ENCODE measurements around the gene NDUFS4. TPM values are rescaled to one million over a fixed set of nuclear protein-coding genes. Genes with fewer than 3 reads are reported as not detected.

NDUFS4 gene
- total and polyA plus RNA-seq, 2 of the 4 experiments (the other 2 are of a cell fraction), result 34.2 to 70.1 TPM

DNA sequence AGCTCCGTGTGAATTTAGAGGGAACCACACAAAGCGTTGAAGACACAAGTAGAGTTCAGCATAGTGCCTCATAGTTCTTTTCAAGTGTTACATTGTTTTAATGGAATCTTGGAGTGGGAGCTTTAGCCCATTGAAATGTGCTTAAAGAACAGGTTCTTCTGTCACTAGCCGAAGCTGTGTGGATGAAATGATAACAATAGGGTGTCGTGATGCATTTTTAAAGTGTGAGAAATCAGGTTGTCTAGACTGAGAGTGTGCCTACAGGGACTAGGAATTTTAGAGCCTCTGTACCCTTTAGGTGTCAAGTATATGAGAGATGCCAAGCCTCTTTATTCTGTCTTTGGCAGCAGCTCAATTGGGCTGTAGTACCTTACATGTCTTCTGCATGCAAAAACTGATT is 83.0 kb downstream of the NDUFS4 start:
- Histone ChIP-seq H2AK9ac (replicated peaks; ENCODE audit: low read depth, low read length, poor library complexity) (no peak overlapping the region), H2AK5ac (ENCODE audit: low read depth, low read length) (no peak overlapping the region), H2BK20ac (ENCODE audit: low read depth, low read length) (no peak overlapping the region), H3K4me2 (ENCODE audit: low read depth, low read length) (no peak overlapping the region), H3K9me1 (ENCODE audit: insufficient read depth, low read length) (no peaks in the 10 kb centered on the region), H2BK5ac (ENCODE audit: low read depth, low read length, poor library complexity, severe bottlenecking) (no peak overlapping the region), H3K79me1 (ENCODE audit: low read depth in 1 of 2, low read length in 2 of 2) (peaks cover 24 to 35% of the 10 kb centered on the region in 2 experiments; a peak in 3 of 4 replicates), H4K20me1 (ENCODE audit: insufficient read depth, low read length) (peaks cover 8% of the 10 kb centered on the region; the same call in 1 of the 2 replicates), H4K8ac (ENCODE audit: low read depth in 2 of 2, low read length in 2 of 2) (no peak overlapping the region), H3K56ac (ENCODE audit: extremely low read depth, insufficient read depth, low read length) (no peak overlapping the region), H3K18ac (ENCODE audit: low read depth, low read length) (no peak overlapping the region), H3K23ac (ENCODE audit: low read depth, low read length) (no peak overlapping the region), H4K91ac (ENCODE audit: insufficient read depth, low read depth, low read length) (no peak overlapping the region), H3K27ac (ENCODE audit: insufficient read depth, low read length) (no peak overlapping the region), H3K4me1 (ENCODE audit: control insufficient read depth, insufficient read depth, low read length) (peaks cover 9% of the 10 kb centered on the region), H2BK120ac (ENCODE audit: low read depth, low read length) (no peak overlapping the region), H3K27me3 (ENCODE audit: control insufficient read depth, insufficient read depth, low read length) (no peaks in the 10 kb centered on the region), H3K36me3 (ENCODE audit: control insufficient read depth, insufficient read depth, low read length) (peaks cover 4% of the 10 kb centered on the region), H3K4me3 (ENCODE audit: insufficient read depth, low read depth, low read length) (no peak overlapping the region), H3K9ac (ENCODE audit: low read depth, low read length) (no peak overlapping the region), H2BK15ac (ENCODE audit: low read depth, low read length) (no peak overlapping the region), H2AFZ (replicated peaks; ENCODE audit: low read length, poor library complexity) (no peak overlapping the region), H3K9me3 (ENCODE audit: control insufficient read depth, insufficient read depth, low read length) (no peaks in the 10 kb centered on the region), H4K5ac (ENCODE audit: low read depth, low read length) (no peak overlapping the region), H3K4ac (ENCODE audit: low read depth, low read length) (no peak overlapping the region), H3K14ac (replicated peaks; ENCODE audit: low read depth, low read length) (no peak overlapping the region)
- ChIA-PET POLR2A (ENCODE audit: unreplicated experiment) (no interaction called here), CTCF (interaction anchor here (0.9 kb wide), 1 partner anchor 126 kb away, joined by 3 read pairs; no protein-coding TSS in a partner anchor)
- dilution Hi-C loops (cut with HindIII; ENCODE audit: low sequenced_read_pairs, unreplicated experiment) (no loop called here), in situ Hi-C loops (cut with MboI; ENCODE audit: low sequenced_read_pairs) (no loop called here), intact Hi-C loops (cut with micrococcal nuclease) (loop anchor here (10.0 kb wide), 1 partner anchor 571 kb away; no protein-coding TSS in a partner anchor)
- BruUV-seq (replicated peaks), result no TSS peak
- no peak for DNase-seq
- WGBS, 2 experiments (ENCODE audit: extremely low coverage in 2 of 2, insufficient read length in 1 of 2), result 90% methylated on average over 2 of the region's 4 CpGs; no CpG with 5 or more reads in 1 of the 2 experiments
- TF ChIP-seq MAZ (IDR thresholded peaks at IDR 0.05; ENCODE audit: borderline replicate concordance, low read depth, low read length) (no peak), MXI1 (IDR thresholded peaks at IDR 0.05; ENCODE audit: borderline replicate concordance, low read depth, low read length) (no peak), POLR2A (IDR thresholded peaks at IDR 0.05; ENCODE audit: low read depth, low read length) (no peak), RFX5 (IDR thresholded peaks at IDR 0.05; ENCODE audit: low read depth, low read length) (no peak), CEBPB (IDR thresholded peaks at IDR 0.05; ENCODE audit: low read depth, low read length) (no peak), CHD1 (IDR thresholded peaks at IDR 0.05; ENCODE audit: low read depth, low read length) (no peak), FOS (IDR thresholded peaks at IDR 0.05; ENCODE audit: low read depth, low read length) (no peak), RAD21 (IDR thresholded peaks at IDR 0.05; ENCODE audit: low read length) (no peak), RCOR1 (IDR thresholded peaks at IDR 0.05; ENCODE audit: insufficient replicate concordance, low read length) (no peak), BHLHE40 (IDR thresholded peaks at IDR 0.05; ENCODE audit: low read depth, low read length) (no peak), MAFK (IDR thresholded peaks at IDR 0.05; ENCODE audit: low read depth, low read length) (no peak), NFE2L2 (IDR thresholded peaks at IDR 0.05; ENCODE audit: low read depth, low read length) (no peak), SMC3 (IDR thresholded peaks at IDR 0.05; ENCODE audit: low read depth, low read length) (no peak)
- TF ChIP-seq, protein P1, sequence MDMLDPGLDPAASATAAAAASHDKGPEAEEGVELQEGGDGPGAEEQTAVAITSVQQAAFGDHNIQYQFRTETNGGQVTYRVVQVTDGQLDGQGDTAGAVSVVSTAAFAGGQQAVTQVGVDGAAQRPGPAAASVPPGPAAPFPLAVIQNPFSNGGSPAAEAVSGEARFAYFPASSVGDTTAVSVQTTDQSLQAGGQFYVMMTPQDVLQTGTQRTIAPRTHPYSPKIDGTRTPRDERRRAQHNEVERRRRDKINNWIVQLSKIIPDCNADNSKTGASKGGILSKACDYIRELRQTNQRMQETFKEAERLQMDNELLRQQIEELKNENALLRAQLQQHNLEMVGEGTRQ (IDR thresholded peaks at IDR 0.05; ENCODE audit: low read depth, low read length), result no peak
- TF ChIP-seq, protein P2, sequence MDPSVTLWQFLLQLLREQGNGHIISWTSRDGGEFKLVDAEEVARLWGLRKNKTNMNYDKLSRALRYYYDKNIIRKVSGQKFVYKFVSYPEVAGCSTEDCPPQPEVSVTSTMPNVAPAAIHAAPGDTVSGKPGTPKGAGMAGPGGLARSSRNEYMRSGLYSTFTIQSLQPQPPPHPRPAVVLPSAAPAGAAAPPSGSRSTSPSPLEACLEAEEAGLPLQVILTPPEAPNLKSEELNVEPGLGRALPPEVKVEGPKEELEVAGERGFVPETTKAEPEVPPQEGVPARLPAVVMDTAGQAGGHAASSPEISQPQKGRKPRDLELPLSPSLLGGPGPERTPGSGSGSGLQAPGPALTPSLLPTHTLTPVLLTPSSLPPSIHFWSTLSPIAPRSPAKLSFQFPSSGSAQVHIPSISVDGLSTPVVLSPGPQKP (IDR thresholded peaks at IDR 0.05; ENCODE audit: borderline replicate concordance, low read depth, low read length), result no peak
- TF ChIP-seq, protein P3, sequence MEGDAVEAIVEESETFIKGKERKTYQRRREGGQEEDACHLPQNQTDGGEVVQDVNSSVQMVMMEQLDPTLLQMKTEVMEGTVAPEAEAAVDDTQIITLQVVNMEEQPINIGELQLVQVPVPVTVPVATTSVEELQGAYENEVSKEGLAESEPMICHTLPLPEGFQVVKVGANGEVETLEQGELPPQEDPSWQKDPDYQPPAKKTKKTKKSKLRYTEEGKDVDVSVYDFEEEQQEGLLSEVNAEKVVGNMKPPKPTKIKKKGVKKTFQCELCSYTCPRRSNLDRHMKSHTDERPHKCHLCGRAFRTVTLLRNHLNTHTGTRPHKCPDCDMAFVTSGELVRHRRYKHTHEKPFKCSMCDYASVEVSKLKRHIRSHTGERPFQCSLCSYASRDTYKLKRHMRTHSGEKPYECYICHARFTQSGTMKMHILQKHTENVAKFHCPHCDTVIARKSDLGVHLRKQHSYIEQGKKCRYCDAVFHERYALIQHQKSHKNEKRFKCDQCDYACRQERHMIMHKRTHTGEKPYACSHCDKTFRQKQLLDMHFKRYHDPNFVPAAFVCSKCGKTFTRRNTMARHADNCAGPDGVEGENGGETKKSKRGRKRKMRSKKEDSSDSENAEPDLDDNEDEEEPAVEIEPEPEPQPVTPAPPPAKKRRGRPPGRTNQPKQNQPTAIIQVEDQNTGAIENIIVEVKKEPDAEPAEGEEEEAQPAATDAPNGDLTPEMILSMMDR (conservative IDR thresholded peaks at IDR 0.05; ENCODE audit: low read depth, low read length), result no peak
- ATAC-seq (ENCODE audit: low read depth), result no peak
